HL-60 (cell line): ENCODE measurements around the gene GTF2I.
"Not testable (repeated sequence)": the region's sequence is repeated elsewhere in the genome, so short reads cannot be mapped to it uniquely, and the experiment has no call there.

ENCODE experiments used
- GABPA ChIP-seq: IDR thresholded peaks from 2 replicates; pipeline ENCODE4 v1.6.1; 2012; ENCODE audit warnings: low read depth
- POLR2AphosphoS5 ChIP-seq: IDR thresholded peaks from 2 replicates; pipeline ENCODE4 v1.6.1; 2012; ENCODE audit warnings: low read depth
- TF ChIP-seq, protein P1 (sequence below): IDR thresholded peaks from one replicate; pipeline ENCODE4 v1.5.1; 2011; ENCODE audit warnings: low read length, control low read depth, inconsistent platforms; ENCODE audit not compliant: insufficient read depth

DNA sequence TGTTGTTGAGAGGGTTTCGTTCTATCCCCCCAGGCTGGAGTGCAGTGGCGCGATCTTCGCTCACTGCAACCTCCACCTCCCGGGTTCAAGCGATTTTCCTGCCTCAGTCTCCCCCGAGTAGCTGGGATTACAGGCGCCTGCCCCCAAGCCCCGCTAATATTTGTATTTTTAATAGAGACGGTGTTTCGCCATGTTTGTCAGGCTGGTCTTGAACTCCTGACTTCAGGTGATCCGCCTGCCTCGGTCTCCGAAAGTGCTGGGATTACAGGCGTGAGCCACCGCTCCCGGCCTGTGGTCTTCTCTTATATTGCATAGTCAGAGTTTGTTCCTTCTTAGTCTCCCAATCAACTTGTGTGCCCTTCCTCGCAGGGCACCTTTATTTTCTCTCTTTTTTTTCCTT is 2.7 kb downstream of the GTF2I start:
- TF ChIP-seq, protein P1, sequence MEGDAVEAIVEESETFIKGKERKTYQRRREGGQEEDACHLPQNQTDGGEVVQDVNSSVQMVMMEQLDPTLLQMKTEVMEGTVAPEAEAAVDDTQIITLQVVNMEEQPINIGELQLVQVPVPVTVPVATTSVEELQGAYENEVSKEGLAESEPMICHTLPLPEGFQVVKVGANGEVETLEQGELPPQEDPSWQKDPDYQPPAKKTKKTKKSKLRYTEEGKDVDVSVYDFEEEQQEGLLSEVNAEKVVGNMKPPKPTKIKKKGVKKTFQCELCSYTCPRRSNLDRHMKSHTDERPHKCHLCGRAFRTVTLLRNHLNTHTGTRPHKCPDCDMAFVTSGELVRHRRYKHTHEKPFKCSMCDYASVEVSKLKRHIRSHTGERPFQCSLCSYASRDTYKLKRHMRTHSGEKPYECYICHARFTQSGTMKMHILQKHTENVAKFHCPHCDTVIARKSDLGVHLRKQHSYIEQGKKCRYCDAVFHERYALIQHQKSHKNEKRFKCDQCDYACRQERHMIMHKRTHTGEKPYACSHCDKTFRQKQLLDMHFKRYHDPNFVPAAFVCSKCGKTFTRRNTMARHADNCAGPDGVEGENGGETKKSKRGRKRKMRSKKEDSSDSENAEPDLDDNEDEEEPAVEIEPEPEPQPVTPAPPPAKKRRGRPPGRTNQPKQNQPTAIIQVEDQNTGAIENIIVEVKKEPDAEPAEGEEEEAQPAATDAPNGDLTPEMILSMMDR: not testable (repeated sequence)
- TF ChIP-seq POLR2AphosphoS5, GABPA: not testable (repeated sequence)
